HepG2 (cell line): Measurements from ENCODE around the gene HMGB2.

Source experiments
- BRD4 ChIP-seq: sonication (generic); formaldehyde crosslinking; IDR thresholded peaks from 2 replicates; pipeline ENCODE4 v1.4.0; 2020; ENCODE audit warnings: missing genetic modification reagents
- EP300 ChIP-seq, 3 experiments: sonication (generic) in 1 of 3; formaldehyde crosslinking in 1 of 3; IDR thresholded peaks; 2 replicates each; pipeline versions ENCODE4 v1.5.1 to v1.6.1; 2011 to 2020; ENCODE audit warnings: low read depth in 2 of 3, low read length in 2 of 3, borderline replicate concordance in 1 of 3, improper control_type of control experiment in 1 of 3, mild to moderate bottlenecking in 1 of 3, missing genetic modification reagents in 1 of 3, moderate library complexity in 1 of 3
- KLF9 ChIP-seq: IDR thresholded peaks from 2 replicates; pipeline ENCODE4 v1.6.1; 2016; ENCODE audit warnings: low read depth
- MTF2 ChIP-seq: sonication (generic); formaldehyde crosslinking; IDR thresholded peaks from 2 replicates; pipeline ENCODE4 v1.5.0; 2020; ENCODE audit warnings: missing genetic modification reagents, borderline replicate concordance
- POLR2AphosphoS5 ChIP-seq: IDR thresholded peaks from 2 replicates; pipeline ENCODE4 v1.6.1; 2012; ENCODE audit warnings: low read depth, low read length
- SIN3A ChIP-seq: IDR thresholded peaks from 2 replicates; pipeline ENCODE4 v1.6.1; 2011; ENCODE audit warnings: low read depth, mild to moderate bottlenecking, control low read depth, low read length, borderline replicate concordance
- TCF12 ChIP-seq, 2 experiments: fragments of 450-650 bp in 1 of 2; sonication (generic) in 1 of 2; formaldehyde crosslinking in 1 of 2; IDR thresholded peaks; 2 replicates each; pipeline versions ENCODE4 v1.6.1 to v1.8.0; 2017 to 2022; ENCODE audit warnings: antibody characterized with exemption in 1 of 2, mild to moderate bottlenecking in 1 of 2, missing genetic modification reagents in 1 of 2, moderate library complexity in 1 of 2
- ZNF530 ChIP-seq: sonication (generic); formaldehyde crosslinking; IDR thresholded peaks from 2 replicates; pipeline ENCODE4 v1.5.0; 2020; ENCODE audit warnings: low read depth, mild to moderate bottlenecking, missing genetic modification reagents
- TF ChIP-seq, protein P1 (sequence below): sonication (generic); formaldehyde crosslinking; IDR thresholded peaks from 2 replicates; pipeline ENCODE4 v1.4.0; 2020; ENCODE audit warnings: mild to moderate bottlenecking, missing genetic modification reagents
- TF ChIP-seq, protein P2 (sequence below): sonication (generic); formaldehyde crosslinking; IDR thresholded peaks from 2 replicates; pipeline ENCODE4 v1.9.0; 2021; ENCODE audit warnings: missing genetic modification reagents, borderline replicate concordance

DNA sequence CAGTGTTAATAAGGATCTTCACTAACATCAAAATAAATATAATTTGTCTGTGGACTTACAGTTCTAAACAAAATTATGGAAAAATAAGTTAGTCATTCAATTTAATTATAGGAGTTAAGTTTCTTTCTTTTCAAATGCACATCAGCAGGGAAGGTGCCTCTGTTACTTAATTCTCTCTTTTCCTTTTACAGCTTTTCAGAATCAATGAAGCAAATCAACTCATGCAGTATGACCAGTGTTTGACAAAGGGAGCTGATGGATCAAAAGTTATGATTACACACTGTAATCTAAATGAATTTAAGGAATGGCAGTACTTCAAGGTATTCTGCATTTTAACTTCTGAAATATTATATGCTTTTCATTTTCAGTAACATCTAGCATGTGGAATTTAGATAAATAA lies 15.9 kb downstream of the HMGB2 start:
- TF ChIP-seq BRD4 (CRISPR knock-in tag) (no peak), MTF2 (CRISPR knock-in tag) (no peak), EP300 (IDR thresholded peaks at IDR 0.05; ENCODE audit: low read depth in 2 of 2, low read length in 2 of 2) (no peak), EP300 (CRISPR knock-in tag; IDR thresholded peaks at IDR 0.05; ENCODE audit: borderline replicate concordance) (no peak), KLF9 (no peak), TCF12 (IDR thresholded peaks at IDR 0.05) (no peak), TCF12 (CRISPR knock-in tag; IDR thresholded peaks at IDR 0.05) (no peak), SIN3A (no peak), ZNF530 (no peak), POLR2AphosphoS5 (no peak)
- TF ChIP-seq, protein P1, sequence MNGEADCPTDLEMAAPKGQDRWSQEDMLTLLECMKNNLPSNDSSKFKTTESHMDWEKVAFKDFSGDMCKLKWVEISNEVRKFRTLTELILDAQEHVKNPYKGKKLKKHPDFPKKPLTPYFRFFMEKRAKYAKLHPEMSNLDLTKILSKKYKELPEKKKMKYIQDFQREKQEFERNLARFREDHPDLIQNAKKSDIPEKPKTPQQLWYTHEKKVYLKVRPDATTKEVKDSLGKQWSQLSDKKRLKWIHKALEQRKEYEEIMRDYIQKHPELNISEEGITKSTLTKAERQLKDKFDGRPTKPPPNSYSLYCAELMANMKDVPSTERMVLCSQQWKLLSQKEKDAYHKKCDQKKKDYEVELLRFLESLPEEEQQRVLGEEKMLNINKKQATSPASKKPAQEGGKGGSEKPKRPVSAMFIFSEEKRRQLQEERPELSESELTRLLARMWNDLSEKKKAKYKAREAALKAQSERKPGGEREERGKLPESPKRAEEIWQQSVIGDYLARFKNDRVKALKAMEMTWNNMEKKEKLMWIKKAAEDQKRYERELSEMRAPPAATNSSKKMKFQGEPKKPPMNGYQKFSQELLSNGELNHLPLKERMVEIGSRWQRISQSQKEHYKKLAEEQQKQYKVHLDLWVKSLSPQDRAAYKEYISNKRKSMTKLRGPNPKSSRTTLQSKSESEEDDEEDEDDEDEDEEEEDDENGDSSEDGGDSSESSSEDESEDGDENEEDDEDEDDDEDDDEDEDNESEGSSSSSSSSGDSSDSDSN, result no peak
- TF ChIP-seq, protein P2, sequence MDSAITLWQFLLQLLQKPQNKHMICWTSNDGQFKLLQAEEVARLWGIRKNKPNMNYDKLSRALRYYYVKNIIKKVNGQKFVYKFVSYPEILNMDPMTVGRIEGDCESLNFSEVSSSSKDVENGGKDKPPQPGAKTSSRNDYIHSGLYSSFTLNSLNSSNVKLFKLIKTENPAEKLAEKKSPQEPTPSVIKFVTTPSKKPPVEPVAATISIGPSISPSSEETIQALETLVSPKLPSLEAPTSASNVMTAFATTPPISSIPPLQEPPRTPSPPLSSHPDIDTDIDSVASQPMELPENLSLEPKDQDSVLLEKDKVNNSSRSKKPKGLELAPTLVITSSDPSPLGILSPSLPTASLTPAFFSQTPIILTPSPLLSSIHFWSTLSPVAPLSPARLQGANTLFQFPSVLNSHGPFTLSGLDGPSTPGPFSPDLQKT (CRISPR knock-in tag), result no peak
